Measurements from ENCODE around the gene PINK1.
"Not testable (repeated sequence)": the region's sequence is repeated elsewhere in the genome, so short reads cannot be mapped to it uniquely, and the experiment has no call there.

The PINK1 gene

DNA sequence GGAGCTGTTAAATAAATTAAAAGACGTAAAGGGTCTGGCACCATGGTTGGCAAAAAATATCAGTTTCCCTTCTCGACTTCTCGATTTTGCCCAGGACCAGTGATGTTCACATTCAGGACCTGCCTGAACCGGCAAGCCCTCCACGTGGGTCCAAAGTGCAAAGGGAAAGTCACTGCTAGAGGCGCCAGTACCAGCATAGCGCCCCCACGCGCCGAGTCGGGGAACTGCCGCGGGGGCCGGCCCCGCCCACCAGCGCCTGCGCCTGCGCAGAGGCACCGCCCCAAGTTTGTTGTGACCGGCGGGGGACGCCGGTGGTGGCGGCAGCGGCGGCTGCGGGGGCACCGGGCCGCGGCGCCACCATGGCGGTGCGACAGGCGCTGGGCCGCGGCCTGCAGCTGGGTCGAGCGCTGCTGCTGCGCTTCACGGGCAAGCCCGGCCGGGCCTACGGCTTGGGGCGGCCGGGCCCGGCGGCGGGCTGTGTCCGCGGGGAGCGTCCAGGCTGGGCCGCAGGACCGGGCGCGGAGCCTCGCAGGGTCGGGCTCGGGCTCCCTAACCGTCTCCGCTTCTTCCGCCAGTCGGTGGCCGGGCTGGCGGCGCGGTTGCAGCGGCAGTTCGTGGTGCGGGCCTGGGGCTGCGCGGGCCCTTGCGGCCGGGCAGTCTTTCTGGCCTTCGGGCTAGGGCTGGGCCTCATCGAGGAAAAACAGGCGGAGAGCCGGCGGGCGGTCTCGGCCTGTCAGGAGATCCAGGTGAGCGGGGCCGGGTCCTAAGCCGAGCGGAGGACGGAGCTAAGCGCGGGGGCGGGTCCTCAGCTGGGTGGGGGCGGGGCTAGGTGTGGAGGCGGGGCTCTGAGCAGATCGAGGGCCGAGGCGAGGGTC, at the start of gene PINK1:
Gene PINK1, plus strand, starts transcription at position 269 of the 875 bp plus-strand sequence. Its CDS starts 91 bp downstream, at position 360.
- FAIRE-seq, result no peak

DNA sequence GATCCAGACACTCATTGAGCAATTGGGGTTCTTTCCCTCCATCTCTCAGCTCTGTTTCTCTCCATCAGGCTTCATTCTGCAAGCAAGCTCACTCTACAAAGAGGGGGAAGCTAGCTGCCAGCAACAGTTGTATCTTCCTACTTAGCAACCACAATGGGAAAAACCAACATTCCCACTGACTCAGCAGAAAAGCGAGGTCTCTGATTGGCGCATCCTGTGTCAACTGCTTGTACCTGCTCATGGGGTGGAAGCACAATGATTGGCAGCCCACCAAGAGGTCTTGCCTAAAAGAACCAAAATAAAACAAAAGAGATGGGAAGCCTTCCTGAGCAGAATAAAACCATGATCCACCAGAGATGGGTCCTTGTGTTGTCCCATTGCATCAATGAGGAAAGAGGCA, 48.4 kb upstream of the PINK1 start:
- FAIRE-seq, result no peak

DNA sequence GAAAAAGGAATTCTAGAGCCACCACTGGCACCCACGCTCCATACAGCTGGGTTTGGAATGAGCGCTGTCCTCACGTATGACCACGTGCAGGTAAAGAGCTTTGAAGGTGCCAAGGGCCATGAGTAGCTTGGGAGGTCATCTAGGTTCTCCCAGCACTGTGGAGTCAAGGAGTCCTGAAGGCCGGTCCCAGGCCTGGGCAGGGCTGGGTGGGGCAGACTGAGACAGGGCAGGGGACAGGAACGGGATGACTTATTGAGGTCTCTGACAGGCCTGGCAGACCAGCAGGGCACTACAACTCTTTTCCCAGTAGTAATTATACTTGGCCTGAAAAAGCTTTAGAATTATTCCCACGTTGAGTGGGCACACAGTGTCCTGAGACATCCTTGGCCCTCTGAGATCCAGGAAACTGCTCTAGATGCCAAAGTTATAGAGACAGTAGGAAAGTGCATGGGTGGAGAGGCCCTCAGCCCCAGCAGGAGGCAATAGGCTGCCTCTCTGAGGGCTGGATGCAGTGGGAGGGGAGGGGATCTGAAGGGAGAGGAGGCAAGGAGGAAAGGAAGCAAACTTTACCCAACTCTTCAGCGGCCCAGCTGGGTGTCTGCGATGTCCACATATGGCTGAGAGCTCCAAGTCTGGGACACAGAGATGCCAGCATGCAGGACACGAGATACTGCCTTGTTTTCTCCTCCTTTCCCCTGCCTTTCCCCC, 46.2 kb upstream of the PINK1 start:
- FAIRE-seq, result no peak

DNA sequence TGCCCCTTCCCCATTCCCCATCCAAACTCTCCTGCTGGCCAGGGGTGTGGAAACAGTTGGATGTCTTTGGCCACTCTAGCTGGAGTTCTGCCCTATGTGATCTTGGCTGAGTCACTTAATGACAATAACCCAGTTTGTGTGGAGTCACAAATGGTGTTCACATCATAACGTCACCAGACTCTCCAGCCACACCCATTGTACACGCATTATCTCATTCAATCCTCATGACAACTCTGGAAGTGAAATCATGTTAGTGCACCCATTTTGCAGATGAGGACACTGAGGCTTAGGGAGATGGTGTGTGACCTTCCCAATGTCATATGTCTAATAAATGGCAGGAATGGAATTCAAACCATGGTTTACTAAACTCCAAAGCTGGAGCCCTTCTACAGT, 45.6 kb upstream of the PINK1 start:
- FAIRE-seq, result no peak

DNA sequence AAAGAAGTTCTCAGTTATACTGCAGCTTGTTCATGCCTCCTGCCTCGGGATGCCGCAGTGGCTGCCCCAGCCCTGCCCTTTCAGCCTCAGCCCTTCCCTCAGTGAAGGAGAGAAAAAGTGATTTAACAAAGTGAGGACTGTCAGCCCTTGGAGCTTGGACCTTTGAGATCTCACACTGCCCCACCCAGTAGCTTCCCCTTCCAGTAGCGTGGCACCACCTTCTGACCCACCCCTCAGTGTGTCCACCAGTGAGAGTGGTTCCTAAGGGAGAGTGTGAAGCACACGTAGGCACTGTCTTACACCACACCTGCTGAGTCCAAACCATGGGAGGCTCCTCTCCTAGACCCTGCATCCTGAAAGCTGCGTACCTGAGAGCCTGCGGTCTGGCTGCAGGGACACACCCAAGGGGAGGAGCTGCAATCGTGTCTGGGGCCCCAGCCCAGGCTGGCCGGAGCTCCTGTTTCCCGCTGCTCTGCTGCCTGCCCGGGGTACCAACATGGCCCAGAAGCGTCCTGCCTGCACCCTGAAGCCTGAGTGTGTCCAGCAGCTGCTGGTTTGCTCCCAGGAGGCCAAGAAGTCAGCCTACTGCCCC, 44.5 kb upstream of the PINK1 start, which contains the start of gene CDA:
Gene CDA, plus strand, starts transcription at position 464 of the 592 bp plus-strand sequence. Its CDS starts 33 bp downstream, at position 497.
- FAIRE-seq, result no peak

DNA sequence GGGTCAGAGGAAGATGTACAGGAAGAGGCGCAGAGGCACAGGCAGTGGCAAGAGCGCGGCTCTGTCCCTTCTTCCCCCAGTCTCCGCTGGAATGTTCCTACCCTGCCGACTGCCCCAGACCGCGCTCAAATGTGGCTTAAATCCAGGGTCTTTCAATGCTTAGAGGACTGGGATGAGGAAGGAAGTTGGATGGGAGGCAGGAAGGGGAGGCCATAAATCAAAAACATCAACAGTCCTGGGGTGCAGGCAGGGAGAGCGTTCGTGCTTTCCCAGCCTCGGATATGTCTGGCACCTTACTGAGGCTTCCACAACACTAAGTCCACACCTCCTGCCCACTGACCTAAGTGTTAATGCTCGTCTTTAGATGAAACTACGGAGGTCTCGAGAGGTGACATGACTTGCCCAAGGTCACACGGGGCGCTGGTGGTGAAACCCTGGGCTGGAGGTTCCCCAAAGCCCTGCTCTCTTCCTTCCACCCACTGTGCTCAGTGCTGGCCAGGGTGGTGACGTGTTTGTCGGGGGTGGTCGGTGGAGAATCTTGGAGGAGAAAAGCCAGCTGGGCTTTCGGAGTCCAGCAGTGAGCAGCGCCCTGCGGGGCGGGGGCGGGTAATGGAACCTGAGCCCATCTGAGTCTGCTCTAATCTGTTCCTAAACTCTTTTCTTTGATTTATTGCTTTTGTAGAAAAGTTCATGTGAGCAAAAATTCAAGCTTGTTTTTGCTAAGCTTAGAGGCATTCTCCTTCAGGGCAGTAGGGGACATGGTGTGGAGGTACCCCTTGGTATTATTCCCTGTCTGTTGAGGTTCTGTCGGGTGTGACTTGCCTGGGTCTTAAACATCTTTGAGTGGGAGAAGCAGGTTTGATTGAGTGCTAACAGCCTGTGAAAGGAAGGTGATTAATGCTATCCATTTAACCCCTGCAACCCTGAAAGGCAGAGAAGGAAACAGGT, 43.7 kb upstream of the PINK1 start:
- no peak for FAIRE-seq

DNA sequence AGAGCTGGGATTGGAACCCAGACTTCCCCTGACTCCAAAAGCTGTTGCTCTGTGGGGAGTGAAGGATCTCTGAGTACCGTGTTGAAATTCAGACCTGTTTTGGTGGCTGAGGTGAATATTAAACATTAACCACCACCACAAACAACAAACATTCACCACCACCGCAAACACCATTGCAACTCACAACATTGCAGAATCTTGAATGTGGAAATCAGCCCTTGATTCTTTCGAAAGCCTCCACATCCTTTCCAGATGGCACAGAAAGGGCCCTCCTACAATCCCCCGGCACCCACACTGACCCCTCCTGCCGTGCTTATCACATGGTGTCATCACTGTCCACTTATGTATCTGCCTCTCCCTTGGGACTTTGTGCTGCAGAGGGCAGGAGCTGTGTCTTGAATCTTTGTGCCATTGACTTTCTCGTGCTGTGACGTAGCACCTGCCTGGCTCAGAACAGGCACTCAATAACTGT, 42.9 kb upstream of the PINK1 start:
- no peak for FAIRE-seq

DNA sequence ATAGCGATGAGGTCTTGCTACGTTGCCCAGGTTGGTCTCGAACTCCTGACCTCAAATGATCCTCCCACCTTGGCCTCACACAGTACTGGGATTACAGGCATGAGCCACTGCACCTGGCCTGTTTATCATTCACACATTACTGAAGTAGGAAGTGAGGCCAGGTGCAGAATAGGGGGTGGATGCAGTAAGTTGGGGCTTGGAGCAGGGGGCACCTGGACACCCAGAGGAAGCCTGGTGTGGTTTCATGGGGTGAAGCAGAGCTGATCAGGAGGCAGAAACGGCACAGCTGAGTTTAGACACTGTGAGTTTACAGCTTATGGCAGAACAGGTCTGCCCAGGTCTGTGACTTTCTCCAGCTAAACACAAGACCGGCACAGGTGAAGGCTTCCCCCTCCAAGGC, 39.5 kb upstream of the PINK1 start:
- FAIRE-seq, result no peak

DNA sequence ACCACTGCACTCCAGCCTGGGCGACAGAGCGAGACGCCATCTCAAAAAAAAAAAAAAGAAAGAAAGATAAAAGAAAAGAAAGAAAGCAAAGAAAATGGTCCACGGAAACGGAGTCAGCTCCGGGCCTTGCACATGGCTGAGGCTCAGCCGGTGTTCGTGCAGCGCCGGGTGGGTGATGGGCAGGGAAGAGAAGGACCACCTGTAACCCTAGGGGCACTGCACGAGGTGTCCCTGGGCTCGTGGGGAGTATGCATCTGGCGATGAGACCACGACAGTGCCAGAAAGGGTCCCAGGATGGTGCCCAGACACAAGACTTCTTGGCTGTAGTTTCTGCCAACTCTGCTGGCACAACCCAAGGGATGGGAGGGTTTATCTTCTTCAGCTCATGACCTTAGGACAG, 38.5 kb upstream of the PINK1 start:
- FAIRE-seq, result no peak

DNA sequence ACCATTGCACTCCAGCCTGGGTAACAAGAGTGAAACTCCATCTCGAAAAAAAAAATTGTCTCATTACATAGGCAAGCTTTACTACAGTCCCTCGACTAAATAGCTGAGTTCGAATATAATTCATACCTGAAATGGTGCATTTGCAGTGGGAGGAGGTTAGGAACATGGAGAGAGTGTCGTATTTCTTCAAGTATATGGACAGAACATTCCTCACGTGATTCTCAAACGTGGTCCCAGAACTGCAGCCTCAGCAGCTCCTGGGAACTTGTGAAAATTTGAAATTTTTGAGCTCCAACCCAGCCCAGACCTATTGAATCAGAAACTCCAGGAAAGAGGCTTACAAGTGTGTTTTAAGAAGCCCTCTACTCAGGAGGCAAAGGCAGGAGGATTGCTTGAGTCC, 37.2 kb upstream of the PINK1 start:
- no peak for FAIRE-seq

DNA sequence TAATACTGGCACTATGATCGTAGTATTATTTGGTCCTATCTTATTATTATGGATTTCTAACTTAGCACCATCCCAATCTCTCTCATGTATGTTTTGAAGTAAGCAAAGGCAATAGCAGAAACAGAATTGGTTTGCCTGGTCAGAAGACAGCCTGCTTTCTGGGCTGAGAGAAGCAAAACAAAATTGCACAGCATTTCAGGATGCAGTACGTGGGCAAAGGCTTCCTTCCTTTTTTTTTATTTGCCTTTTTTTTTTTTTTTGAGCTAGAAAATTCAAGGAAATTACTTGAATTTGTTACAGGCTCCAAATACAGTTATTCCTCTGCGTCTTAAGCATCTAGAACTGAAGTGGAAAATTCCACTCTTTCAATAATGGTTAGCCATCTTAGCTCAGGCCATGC, 35.6 kb upstream of the PINK1 start:
- FAIRE-seq, result no peak

DNA sequence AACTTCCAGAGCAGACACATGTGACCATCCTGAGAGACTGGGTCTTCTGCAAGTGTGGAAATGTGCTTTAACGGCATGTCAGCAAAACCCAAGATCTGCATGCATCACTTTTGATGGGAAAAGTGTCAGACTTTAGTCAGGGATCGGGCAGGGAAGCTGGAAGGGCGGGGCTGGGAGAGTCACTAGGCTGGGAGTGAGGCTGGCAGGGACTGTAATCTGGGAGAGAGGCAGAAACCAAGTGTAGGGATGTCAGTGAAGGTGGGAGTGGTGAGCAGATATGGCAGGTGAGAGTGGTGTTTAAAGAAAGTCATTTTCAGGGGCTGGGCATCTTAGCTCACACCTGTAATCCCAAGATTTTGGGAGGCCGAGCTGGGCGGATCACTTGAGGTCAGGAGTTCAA, 33.1 kb upstream of the PINK1 start:
- FAIRE-seq, result no peak

DNA sequence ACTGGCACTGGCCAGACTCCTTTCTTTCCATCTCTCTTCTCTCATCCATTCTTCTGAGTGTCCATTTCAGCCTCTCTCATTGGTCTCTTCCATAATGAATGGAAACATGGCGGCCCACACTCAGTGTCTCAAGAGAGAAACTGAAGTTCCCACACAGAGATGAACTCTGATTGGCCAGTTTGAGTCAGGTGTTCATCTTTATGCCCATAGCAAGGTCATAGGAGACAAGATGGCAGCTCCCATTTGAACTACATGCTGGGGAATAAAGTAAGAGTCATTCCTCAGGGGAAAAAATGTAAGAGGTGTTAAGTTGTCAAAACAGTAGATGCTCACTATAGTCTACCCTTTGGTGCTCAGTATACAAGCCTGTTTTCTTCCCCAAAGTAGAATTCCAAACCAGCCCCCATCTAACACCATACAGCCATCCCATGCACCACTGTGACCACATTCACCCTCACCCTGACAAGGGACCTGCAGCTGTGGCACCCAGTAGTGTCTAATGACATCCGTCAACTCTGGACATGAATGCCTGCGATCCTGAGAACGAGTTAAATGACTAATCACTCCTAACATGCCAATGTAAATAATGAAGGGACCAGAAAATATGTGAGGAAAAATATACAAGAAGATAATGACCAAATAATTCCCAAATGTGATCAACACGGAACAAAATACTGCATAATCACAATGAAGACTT, 32.0 kb upstream of the PINK1 start:
- FAIRE-seq, result no peak

DNA sequence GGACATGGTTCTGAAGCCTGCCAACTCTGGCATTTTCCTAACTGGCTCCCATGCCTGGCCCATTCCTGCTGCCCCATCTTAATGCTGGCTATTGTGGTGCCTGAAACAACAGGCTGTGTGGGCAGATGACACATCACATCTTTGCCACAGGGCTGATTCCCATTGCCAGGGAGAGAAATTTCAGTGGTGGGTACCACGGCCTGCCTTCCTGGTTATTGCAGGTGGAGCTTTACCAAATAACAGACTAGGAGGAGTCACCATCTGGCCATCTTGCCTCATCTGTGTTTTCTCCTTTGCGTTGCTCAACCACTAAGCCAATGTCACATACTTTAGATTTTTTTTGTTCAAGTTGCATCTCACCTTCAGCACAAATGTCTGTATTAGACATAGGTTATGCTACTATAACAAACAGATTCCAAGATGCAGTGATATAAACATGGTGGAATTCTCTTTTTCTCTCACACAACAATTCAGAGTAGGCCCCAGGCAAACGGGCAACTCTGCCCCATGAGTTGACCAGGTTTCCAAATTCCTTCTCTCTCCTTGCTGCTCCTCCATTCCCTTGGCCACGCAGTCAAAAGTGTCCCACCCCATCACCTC, 30.3 kb upstream of the PINK1 start:
- no peak for FAIRE-seq

DNA sequence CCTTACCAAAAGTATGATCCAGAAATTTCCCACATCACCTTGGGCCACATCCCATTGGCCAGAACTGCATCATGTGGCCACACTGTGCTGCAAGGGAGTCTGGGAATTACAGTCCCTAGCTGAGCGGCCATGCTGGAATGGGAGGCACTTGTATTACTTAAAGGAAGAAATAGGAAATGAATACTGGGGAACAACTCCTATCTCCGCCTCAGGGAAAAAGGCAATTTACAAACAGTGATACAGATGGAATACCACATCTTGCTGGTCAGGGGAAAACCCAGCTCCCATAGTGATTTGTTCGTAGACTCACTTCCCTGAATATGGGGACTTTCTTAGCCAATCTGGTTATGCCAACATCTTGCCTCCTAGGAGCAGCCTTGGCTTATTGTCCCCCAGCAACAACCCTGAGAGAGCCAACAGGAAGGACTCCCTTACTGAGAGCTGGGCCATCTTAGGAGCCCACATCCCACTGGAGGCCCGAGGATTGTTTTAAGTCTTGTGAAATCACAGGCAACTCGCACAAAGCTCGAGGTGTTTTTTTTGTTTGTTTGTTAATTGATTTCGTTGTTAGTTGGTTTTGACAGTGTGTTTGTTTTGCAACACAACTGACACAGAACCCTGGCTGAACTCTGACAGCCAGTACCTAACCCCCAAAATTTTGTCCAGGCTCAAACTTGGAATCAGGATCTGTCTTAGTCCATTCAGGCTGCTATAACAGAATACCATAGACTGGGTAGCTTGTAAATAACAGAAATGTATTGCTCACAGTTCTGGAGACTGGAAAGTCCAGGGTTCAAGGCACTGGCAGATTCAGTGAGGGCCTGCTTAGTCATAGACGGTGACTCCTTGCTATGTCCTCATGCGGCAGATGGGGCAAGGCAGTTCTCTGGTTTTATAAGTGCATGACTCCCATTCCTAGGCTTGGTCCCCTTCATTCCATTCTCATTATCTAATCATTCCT, 29.5 kb upstream of the PINK1 start:
- no peak for FAIRE-seq

DNA sequence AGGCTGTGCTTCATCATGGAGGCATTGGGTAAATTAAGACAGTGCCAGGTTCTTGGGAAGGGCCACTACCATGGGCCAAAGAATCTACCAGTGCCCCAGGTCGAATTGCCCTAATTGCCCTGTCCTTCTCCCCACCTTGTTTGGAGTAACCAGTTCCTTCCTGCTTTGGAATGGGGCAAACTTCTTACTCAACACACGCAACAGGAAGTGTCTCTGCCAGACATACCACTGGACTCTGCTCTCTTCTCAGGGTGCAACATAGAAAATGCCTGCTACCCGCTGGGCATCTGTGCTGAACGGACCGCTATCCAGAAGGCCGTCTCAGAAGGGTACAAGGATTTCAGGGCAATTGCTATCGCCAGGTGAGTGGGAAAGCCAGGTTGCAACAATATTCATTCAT, 28.6 kb upstream of the PINK1 start:
- no peak for FAIRE-seq

DNA sequence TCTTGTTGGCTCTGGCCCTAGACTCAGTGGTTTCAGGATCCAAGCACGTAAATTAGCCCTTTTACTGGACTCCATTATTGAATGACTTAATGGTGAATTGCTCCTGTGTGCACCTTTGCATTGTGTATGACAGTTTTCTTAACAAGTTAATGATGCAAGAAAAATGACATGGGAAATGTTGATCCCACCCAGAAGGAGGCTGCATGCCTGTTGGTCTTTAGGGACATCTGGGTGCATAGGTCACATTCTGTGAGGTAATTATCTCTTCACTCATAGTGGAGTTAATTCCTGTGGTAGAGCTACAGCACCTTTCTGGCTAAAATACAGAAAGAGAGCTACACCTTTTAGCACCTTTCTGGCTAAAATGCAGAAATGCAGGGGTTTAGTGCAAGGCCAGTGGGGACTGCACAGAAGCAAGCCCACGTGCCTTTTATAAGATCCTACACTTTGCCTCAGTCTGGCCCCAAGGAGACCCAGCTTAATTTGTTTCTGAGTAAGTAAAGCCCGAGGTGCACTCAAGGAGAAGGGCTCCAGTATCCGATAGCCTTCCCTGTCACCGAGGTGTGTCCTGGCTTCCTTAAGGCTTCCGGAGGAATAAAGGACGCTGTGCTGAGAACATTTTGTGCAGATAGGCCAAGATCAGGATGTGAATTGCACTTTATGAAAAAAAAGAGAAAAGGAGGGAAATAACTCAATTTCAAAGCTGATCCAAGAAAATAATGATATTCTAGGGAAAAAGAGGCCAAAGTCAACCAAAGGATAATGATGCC, 26.3 kb upstream of the PINK1 start:
- FAIRE-seq, result not testable (repeated sequence)

DNA sequence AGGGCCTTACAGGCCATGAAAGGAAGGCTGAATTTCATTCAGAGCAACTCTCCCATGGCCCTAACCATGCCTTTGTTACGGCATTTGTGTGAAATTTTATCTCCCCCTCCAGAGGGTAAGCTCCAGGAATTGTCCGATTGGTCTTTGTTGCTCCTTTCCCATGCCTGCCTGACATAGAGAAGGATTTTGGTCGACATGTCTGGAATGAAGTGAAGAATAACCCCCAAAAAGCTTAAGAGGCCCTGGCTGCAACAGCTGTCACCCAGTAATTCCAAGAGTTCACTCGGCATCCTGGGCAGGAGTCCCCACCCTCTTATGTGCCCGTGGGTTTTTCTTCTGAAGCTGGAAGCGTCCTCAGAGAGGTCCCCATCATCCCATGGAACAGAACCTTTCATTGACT, 23.7 kb upstream of the PINK1 start:
- FAIRE-seq, result no peak

DNA sequence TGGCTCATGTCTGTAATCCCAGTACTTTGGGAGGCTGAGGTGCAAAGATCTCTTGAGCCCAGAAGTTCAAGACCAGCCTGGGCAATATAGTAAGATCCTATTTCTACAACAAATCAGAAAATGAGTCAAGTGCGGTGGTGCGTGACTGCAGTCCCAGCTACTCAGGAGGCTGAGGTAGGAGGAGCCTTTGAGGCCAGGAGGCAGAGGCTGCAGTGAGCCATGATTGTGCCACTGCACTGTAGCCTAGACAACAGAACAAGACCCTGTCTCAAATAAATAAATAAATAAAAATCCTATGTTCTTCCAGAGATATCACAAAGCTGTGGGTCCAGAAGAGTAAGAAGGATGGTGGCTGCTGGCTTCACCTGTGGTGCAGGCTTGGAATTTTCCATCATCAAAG, 22.3 kb upstream of the PINK1 start:
- no peak for FAIRE-seq
